Uterus (tissue), 2 donors: ENCODE results near the gene LCORL.

Experiments
- CTCF ChIP-seq, 4 experiments: fragments of 200-600 bp in 2 of 4; fragments of 450-650 bp in 2 of 4; sonication (generic) in 2 of 4; IDR thresholded peaks; one replicate each; pipeline ENCODE4 v1.5.1; 2016 to 2019; ENCODE audit warnings: antibody characterized with exemption in 4 of 4, mild to moderate bottlenecking in 2 of 4, moderate library complexity in 1 of 4
- POLR2A ChIP-seq, 2 donors: fragments of 450-650 bp; IDR thresholded peaks; one replicate each; pipeline ENCODE4 v1.6.1; 2016; ENCODE audit warnings: antibody characterized with exemption in 2 of 2, mild to moderate bottlenecking in 1 of 2, moderate library complexity in 1 of 2

- TF ChIP-seq CTCF (IDR thresholded peaks at IDR 0.05) (no peak), POLR2A (IDR thresholded peaks at IDR 0.05) (no peak)
Measured at GRCh38 chr4:17941731-17942130, 79.8 kb downstream of the LCORL start.
